LoVo (cell line): ENCODE measurements around the gene CHIA.
"Not testable (repeated sequence)": the region's sequence is repeated elsewhere in the genome, so short reads cannot be mapped to it uniquely, and the experiment has no call there.

ENCODE experiments used
- DNase-seq: peaks from one replicate; pipeline ENCODE4 v3.0.0-alpha.2; 2016; ENCODE audit warnings: low spot score

Gene CHIA

DNA sequence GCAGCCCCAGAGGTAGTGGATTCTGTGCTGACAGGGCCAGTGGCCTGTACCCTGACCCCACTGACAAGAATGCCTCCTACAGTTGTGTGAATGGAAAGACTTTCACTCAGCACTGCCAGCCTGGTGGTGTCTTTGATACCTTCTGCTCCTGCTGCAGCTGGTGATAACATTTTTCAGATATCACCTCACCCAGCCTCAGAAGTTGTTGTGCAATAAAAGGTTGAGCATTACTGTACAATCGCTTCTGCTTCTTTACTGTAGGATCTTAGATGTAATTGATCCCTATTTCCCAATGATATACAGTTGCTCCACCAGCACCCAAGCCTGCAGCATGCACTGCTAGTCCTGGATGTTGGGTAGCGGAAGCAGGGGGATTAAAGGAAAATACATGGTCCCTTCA lies 4.8 kb upstream of the CHIA start:
- no peak for DNase-seq

DNA sequence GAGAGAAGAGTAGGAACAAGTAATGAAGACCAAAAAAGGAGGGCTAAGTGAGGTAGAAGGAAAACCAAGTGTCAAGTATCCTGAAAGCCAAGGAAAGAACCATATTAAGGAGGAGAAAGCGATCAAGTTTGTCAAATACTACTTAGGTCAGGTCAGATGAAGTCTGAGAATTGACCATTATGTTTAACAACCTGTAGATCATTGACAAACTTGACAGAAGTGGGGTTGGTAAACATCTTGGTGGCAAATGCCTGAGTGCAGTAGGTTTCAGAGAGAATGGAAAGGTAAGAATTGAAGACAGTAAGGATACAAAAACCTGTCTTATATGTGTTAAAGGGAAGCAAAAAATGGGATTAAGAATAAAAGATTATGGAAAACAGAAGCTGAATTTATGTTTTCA lies 3.7 kb upstream of the CHIA start:
- DNase-seq, result no peak

DNA sequence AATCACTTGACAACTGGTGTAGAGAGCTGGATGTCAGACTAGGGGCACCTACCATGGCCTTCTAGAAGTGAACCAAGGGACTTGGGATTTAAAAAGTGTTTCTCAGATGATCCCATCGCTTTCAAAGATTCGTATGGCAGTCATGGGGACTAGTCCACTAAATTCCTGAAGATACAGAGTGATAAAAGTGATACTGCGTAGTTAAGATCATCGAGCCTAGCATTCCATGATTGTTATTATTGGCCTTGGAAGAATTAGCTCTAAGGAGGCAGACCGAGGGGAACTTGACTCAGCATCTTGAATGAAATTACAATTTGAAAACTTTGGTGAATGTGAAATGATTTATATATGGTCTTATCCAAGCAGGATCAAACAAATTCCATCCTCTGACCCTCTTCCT lies 1.3 kb upstream of the CHIA start:
- DNase-seq, result no peak

DNA sequence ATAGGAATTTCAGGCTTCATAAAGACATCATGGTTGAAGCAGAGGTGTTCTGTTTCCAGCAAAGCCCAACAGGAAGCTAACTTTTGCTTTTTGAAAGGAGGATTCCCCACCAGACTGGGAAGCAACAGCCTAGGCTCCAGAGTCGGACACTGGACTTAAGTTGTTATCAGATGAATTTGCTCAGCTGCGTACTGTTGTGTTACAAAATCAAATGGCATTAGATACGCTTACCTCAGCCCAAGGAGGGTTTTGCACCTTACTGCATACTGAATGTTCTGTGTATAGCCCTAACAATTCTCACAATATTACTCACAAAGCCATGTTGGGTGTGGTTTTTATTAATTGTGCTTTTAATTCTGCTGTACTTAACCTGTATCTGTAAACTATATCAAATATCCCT lies 547 bp upstream of the CHIA start:
- no peak for DNase-seq

DNA sequence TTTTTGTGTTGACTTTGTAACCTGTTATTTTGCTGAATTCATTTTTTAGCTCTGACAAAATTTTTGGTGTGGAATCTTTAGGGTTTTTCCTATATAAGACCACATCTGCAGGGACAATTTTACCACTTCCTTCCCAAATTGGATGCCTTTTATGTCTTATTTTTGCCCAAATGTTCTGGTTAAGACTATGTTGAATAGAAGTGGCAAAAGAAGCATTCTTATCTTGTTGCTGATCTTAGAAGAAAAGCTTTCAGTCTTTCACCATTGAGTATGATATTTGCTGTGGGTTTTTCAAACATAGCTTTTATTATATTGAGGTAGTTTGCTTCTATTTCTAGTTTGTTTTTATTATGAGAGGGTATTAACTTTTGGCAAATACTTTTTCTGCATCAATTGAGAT lies 3.7 kb downstream of the CHIA start:
- no peak for DNase-seq

DNA sequence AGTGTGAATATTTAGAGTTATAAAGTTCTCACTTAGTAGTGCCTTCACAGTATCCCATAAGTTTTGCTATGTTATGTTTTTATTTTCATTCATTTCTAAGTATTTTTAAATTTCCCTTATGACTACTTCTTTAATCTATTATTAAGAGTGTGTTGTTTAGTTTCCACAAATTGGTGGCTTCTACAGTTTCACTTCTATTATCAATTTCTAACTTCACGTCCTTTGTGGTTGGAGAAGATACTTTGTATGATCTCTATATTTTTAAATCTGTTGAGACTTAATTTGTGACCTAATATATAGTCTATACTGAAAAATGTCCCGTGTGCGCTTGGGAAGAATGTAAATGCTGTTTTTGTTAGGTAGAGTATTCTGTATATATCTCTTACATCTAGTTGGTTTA lies 11.7 kb downstream of the CHIA start:
- DNase-seq, result no peak

DNA sequence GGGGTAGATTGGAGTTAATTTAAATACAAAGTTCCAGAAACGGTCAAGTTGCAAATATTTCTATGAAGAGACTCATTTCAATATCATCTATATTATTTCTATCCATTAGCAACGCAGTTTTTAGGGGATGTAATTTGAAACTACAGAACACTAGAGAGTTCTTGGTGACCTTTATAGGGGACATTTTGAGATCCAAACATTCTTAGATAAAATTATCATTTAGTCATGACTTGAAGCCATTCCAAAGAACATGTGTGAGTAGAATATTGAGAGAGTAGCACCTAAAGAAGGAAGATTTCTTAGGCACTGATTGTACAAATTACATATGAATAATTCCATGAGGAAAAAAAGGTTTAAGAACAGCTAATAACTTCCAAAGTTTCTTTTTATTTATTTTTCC lies 19.0 kb downstream of the CHIA start:
- no peak for DNase-seq

DNA sequence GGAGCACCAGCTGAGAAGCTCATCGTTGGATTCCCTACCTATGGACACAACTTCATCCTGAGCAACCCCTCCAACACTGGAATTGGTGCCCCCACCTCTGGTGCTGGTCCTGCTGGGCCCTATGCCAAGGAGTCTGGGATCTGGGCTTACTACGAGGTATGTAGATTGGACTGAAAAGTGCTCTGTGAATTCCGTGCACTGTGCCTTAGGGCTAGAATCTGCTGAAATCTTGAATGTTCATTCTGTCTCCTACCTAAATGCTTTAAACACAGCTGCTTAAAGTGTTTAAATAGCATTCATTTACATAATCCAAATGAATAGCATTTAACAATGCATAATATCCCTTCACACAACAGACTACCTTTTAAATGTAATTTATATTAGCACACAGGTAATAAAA lies 27.9 kb downstream of the CHIA start:
- no peak for DNase-seq

DNA sequence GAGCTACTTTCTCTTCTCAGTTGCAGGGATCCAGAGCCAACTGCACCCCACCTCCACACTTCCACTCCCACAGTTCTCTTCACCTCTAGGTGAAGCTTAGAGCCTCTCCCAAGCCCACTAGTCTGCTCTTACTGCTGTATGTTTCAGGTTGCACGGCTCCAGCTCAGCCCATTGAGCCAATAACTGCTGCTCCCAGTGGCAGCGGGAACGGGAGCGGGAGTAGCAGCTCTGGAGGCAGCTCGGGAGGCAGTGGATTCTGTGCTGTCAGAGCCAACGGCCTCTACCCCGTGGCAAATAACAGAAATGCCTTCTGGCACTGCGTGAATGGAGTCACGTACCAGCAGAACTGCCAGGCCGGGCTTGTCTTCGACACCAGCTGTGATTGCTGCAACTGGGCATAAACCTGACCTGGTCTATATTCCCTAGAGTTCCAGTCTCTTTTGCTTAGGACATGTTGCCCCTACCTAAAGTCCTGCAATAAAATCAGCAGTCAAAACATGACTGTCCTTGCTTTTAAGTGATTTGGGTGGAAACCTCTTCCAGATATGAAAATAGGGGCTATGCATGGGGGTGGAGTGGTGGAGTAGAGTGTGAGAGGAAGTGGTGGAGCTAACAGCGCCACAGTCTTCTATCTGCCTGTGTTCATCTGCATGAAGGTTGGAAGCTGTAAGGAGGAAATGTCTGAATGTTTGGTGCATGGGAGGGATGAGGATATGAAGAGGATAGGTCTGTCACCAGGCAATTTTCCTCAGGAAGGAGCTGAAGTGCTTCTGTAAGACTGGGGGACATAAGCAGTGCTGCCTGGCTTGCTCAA lies 29.6 kb downstream of the CHIA start:
- DNase-seq, result no peak

DNA sequence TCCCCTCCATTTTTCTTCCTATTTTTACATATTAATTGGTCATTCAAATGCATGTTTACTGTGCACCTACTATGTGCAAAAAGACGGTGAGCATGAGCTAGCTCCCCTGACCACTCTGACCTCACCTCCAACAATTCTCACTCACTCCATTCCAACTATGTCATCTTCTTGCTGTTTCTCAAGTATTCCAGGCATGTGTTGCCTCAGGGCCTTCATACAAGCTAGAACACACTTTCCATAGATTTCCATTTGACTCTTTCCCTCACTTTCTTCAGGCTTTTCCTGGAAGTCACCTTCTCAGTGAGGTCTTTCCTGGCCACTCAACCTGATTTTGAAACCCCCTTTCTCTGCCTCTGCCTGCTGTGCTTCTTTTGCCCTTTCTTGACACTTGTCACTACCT lies 32.6 kb downstream of the CHIA start:
- DNase-seq, result no peak

DNA sequence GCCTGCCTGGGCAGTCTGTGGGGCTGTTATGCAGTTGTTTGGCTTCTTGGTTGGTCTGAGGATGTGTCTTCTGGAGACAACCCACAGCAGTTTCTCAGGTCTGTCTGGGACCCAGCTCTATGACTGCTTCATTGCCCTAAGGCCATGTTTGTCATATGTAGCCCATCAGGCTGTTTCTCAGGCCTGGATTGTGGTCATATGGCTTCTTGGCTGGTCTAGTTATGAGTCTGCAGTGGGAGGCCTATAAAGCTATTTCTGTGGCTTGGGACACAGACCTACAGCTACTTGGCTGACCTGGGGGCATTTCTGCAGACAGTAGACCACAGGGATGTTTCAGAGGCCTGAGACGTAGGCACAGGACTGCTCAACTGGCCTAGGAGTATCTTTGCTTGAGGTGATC lies 41.5 kb downstream of the CHIA start:
- no peak for DNase-seq

DNA sequence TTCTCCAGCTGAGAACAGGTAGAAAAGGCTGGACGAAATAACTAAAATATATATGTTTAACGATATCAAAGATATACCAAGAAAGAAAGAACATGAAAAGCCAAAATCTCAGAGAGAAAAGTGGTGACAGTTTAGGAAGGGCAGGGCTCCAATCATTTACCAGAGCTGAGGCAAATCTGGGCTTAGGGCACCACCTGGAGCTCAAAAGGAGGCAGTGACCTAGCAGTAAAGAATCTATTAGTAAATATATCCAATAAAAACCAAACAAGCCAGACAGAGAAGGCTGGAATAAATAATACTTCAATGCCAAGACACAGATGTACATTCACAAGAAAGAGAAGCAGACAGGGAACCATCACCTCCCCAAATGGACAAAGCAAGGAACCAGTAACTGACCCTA lies 43.5 kb downstream of the CHIA start:
- DNase-seq, result peak; percentile 42

DNA sequence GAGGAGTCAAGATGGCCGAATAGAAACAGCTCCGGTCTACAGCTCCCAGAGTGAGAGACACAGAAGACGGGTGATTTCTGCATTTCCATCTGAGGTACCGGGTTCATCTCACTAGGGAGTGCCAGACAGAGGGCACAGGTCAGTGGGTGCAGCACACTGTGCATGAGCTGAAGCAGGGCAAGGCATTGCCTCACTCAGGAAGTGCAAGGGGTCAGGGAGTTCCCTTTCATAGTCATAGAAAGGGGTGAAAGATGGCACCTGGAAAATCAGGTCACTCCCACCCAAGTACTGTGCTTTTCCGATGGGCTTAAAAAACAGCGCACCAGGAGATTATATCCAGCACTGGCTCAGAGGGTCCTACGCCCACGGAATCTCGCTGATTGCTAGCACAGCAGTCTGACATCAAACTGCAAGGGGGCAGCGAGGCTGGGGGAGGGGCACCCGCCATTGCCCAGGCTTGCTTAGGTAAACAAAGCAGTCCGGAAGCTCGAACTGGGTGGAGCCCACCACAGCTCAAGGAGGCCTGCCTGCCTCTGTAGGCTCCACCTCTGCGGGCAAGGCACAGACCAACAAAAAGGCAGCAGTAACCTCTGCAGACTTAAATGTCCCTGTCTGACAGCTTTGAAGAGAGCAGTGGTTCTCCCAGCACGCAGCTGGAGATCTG lies 44.7 kb downstream of the CHIA start:
- DNase-seq, result not testable (repeated sequence)

DNA sequence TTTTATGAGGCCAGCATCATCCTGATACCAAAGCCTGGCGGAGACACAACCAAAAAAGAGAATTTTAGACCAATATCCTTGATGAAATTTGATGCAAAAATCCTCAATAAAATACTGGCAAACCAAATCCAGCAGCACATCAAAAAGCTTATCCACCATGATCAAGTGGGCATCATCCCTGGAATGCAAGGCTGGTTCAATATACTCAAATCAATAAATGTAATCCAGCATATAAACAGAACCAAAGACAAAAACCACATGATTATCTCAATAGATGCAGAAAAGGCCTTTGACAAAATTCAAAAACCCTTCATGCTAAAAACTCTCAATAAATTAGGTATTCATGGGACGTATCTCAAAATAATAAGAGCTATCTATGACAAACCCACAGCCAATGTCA lies 48.2 kb downstream of the CHIA start:
- DNase-seq, result not testable (repeated sequence)

DNA sequence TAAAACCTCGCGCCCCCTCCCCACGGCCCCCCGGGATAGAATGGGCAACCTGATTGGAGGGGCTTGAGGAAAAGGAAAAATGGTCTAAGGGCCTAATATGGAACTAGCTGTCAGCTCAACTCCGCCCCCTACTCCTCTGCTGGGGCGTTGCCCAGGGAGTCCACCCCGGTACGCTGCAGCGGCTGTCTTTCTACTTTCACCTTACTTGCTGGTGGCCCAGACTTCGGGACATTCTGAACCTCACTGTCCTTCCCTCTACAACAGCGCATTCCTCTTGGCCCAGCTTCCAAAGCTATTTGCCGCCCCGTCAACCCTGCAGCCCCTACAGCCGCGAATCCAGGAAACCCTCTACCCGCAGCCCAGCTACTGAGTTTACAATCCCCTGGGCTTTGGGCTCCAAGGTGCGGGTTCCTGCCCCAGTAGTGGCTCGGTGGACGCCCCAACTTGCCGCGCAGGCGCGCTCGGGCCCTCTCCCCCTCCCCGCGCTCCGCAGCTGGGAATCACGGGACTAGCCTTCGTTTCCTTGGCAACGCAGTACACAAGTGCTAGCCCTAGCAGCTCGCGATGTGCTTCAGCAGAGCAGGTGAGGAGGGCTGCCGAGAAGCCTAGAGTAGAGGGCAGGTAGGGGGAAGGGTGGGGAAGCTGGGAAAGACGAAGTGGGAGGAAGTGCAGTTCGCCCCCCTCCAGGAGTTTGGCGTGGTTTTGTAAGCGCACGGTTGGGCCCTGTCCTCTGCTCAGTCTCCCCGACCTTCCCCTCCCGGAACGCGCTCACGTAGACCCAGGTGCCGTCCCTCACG lies 55.6 kb downstream of the CHIA start:
- peak; percentile 58 for DNase-seq

DNA sequence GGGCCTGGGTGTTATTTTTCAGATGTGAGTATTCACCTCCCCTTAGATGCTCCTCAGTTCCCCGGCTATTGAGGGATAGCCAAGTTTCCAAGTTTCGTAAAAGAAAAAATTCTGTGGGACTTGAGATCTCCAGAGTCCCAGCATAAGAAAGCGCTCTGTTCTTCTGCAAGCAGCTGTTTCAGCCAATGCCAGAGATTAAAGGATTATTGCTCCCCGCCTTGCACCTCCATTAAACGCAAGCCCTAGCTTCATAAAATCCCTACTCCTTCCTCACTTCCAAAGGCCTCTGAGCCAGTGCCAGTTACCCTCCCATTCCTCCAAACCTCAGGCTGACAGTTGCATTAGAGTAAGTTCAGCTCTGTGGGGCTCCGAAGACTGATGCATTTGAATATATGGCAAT lies 56.4 kb downstream of the CHIA start:
- no peak for DNase-seq

DNA sequence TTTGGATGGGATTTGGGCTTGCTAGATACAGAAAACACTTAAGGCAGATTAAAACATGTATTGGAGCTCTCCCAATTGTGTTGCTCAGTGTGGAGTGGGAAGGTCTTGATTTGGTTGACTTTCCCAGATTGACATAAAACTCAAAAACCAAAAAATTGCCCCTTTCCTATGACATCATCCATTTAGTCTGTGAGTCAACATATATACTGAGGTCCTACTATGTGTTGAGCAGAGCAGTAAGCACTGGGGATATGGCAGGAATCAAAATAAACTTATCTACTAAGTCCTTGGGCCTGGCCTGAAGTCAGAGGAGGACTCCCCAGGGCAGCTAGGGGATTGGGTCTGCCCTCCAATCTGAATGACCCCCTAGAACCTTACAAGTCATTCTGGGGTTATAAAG lies 61.0 kb downstream of the CHIA start:
- DNase-seq, result no peak

DNA sequence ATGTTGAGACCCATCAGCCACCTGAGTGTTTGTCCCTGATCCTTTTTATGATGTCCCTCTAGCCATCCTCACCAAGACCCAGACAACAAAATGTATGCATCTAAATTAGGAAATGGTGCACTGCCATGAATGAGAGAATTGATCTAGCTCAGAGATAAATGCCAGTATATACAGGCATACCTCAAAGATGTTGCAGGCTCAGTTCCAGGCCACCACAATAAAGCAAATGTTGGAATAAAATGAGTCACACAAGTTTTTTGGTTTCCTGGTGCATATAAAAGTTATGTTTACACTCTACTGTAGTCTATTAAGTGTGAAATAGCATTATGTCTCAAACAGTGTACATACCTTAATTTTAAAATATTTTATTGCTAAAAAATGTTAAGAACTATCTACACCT lies 63.9 kb downstream of the CHIA start:
- DNase-seq, result no peak

DNA sequence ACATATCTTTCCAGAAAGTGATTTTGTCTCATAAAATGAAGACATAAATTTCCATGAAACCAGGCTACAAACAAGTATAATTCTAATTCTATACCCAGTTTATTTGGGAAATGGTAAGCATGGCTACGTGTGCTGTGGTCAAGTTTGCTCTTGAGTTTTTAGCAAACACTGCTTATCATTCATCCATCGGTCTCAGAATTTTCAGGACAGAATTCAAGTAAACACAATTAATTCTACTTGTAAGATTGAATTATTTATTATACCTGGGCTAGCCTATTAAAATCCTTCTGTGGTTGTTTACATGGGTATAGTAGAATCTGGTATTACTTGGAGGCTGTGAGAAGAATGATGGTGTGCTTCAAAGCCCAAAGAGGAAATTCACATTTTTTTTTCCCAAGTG lies 68.3 kb downstream of the CHIA start:
- no peak for DNase-seq

DNA sequence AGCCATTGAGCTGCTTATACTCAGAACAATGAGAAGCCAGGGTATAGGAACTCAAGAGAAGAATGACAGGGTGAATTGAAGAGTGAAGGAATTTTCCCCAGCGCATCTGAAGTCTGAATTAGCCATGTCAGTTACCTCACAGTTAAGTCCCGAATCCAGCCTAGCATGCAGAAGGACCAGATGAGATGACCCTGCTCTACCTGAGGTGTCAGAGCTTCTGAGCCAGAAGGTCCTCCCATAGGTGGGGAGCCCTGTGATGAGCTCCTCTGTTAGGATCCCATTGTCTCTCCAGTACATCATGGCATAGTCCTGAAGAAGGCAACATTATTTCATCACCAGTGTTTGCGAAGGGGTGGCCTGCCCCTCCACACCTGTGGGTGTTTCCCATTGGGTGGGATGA lies 68.7 kb downstream of the CHIA start:
- no peak for DNase-seq

DNA sequence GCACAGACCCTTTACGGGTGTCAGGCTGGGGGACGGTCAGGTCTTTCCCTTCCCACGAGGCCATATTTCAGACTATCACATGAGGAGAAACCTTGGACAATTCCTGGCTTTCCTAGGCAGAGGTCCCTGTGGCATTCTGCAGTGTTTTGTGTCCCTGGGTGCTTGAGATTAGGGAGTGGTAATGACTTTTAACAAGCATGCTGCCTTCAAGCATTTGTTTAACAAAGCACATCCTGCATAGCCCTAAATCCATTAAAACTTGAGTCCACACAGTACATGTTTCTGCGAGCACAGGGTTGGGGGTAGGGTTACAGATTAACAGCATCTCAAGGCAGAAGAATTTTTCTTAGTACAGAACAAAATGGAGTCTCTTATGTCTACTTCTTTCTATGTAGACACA lies 69.6 kb downstream of the CHIA start:
- DNase-seq, result not testable (repeated sequence)

DNA sequence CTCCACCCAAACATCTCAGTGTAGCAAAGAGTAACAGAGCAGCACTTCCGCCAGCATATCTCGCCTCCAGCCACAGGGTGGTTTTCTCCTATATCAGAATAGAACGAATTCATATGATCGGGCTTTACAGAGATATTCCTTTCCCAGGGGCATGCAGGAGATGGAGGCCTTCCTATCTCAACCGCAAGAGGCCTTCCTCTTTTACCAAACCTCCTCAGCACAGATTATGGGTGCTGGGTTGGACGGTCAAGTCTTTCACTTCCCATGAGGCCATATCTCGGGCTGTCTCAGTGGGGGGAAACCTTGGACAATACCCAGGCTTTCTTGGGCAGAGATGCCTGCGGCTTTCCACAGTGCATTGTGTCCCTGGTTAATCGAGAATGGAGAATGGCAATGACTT lies 71.1 kb downstream of the CHIA start:
- DNase-seq, result no peak

DNA sequence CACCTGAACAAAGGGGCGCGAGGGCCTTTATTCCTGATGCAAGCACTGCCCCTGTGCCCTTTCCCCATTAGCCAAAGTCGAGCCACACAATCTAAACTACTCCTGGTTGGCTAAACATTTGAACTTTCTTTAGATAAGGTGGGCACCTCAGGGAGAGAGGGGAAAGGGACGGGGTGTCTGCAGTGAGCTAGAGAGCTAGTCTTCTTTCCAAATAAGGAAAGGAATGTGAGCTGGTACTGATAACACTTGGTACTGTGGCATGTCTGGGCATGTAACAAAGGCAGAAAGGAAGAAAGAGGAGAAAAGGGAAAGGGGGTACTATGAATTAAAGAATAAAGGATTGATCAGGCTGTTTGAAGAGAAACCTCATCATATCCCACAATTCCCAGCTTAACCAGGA lies 74.0 kb downstream of the CHIA start:
- DNase-seq, result peak; percentile 54
